Endothelial cell of umbilical vein (primary cell): ENCODE data around the gene CATSPER3. TPM values are rescaled to one million over a fixed set of nuclear protein-coding genes. Genes with fewer than 3 reads are reported as not detected.

Experiments
- BruUV-seq: library from RNA; stranded (reverse); fragments of 400-500 nt; replicated peaks from 2 replicates; lab custom pipeline; 2021; lab: Mats Ljungman, UMichigan
- CTCF ChIA-PET: fragments of 300-600, 350-600 bp; sonication (Branson Sonifier 250); formaldehyde crosslinking; loops from one replicate; lab custom pipeline; 2021; ENCODE audit warnings: antibody characterized with exemption, inconsistent platforms; lab: Charles Lee
- POLR2A ChIA-PET: fragments of 300-600, 350-600 bp; sonication (Branson Sonifier 250); formaldehyde crosslinking; loops from one replicate; lab custom pipeline; 2021; ENCODE audit warnings: antibody characterized with exemption, inconsistent platforms; lab: Charles Lee
- DNase-seq: peaks from one replicate; pipeline ENCODE4 v3.0.0-alpha.2; 2011; ENCODE audit warnings: low read depth, low spot score
- FAIRE-seq: peaks from 2 replicates; lab custom pipeline; 2011; peaks lifted over from hg19 to GRCh38; lab: Jason Lieb, UNC
- H2AFZ ChIP-seq: 2 replicates; pipeline ENCODE4 v1.6.0; 2012; ENCODE audit warnings: low read depth, low read length, control low read depth, inconsistent platforms
- H3K27ac ChIP-seq: 2 replicates; pipeline ENCODE4 v1.5.1; 2011; ENCODE audit warnings: low read depth, mild to moderate bottlenecking, control low read depth, low read length, moderate library complexity; ENCODE audit not compliant: insufficient read depth
- H3K27me3 ChIP-seq, 2 experiments: 2 replicates each; pipeline versions ENCODE4 v1.6.0 to v1.6.1; 2011; ENCODE audit warnings: low read length in 2 of 2, mixed read lengths in 1 of 2; ENCODE audit not compliant: control insufficient read depth in 2 of 2, insufficient read depth in 2 of 2
- H3K36me3 ChIP-seq, 2 experiments: 2 replicates in 1 of 2; 3 replicates in 1 of 2; pipeline ENCODE4 v1.5.1; 2011; ENCODE audit warnings: low read length in 2 of 2, mild to moderate bottlenecking in 1 of 2, moderate library complexity in 1 of 2; ENCODE audit not compliant: control insufficient read depth in 2 of 2, insufficient read depth in 2 of 2; ENCODE audit errors: extremely low read depth in 1 of 2
- H3K4me1 ChIP-seq: 3 replicates; pipeline ENCODE4 v1.5.1; 2011; ENCODE audit warnings: mild to moderate bottlenecking, low read length; ENCODE audit not compliant: control insufficient read depth, insufficient read depth; ENCODE audit errors: extremely low read depth
- H3K4me2 ChIP-seq: 2 replicates; pipeline ENCODE4 v1.6.1; 2011; ENCODE audit warnings: low read length, control low read depth, mixed read lengths; ENCODE audit not compliant: insufficient read depth
- H3K4me3 ChIP-seq, 3 experiments: fragments of 200-600 bp in 1 of 3; sonication (generic), shearing (Covaris generic) in 1 of 3; replicated peaks in 1 of 3; 2 replicates each; pipeline ENCODE4 v1.5.1; 2011 to 2016; ENCODE audit warnings: control low read depth in 3 of 3, low read length in 3 of 3, mild to moderate bottlenecking in 2 of 3, inconsistent platforms in 1 of 3, low read depth in 1 of 3, moderate library complexity in 1 of 3; ENCODE audit not compliant: insufficient read depth in 1 of 3
- H3K79me2 ChIP-seq: 2 replicates; pipeline ENCODE4 v1.6.0; 2012; ENCODE audit warnings: low read length, inconsistent platforms; ENCODE audit not compliant: control insufficient read depth, insufficient read depth
- H3K9ac ChIP-seq: replicated peaks from 2 replicates; pipeline ENCODE3; 2011; ENCODE audit warnings: low read length, control low read depth; ENCODE audit not compliant: insufficient read depth; ENCODE audit errors: extremely low read depth
- H3K9me1 ChIP-seq: replicated peaks from 3 replicates; pipeline ENCODE4 v1.6.0; 2011; ENCODE audit warnings: mild to moderate bottlenecking, low read length; ENCODE audit not compliant: control insufficient read depth, insufficient read depth; ENCODE audit errors: extremely low read depth
- H3K9me3 ChIP-seq: replicated peaks from 2 replicates; pipeline ENCODE4 v1.5.1; 2012; ENCODE audit warnings: low read length, inconsistent platforms; ENCODE audit not compliant: control insufficient read depth, insufficient read depth
- H4K20me1 ChIP-seq: replicated peaks from 2 replicates; pipeline ENCODE3; 2011; ENCODE audit warnings: mild to moderate bottlenecking, low read length; ENCODE audit not compliant: control insufficient read depth, insufficient read depth; ENCODE audit errors: extremely low read depth
- EZH2 ChIP-seq: IDR thresholded peaks from 2 replicates; pipeline ENCODE4 v1.6.1; 2012; ENCODE audit warnings: borderline replicate concordance, low read depth, mild to moderate bottlenecking, moderate library complexity, low read length, inconsistent platforms; ENCODE audit not compliant: severe bottlenecking
- FOS ChIP-seq: IDR thresholded peaks from 2 replicates; pipeline ENCODE4 v1.6.1; 2011; ENCODE audit warnings: mild to moderate bottlenecking, low read length, moderate library complexity, borderline replicate concordance; ENCODE audit not compliant: insufficient read depth
- GATA2 ChIP-seq: IDR thresholded peaks from 2 replicates; pipeline ENCODE4 v1.7.0; 2011; ENCODE audit warnings: low read depth, mild to moderate bottlenecking, moderate library complexity, mixed read lengths, low read length; ENCODE audit not compliant: insufficient read length, insufficient read depth
- JUN ChIP-seq: IDR thresholded peaks from 2 replicates; pipeline ENCODE4 v1.6.1; 2011; ENCODE audit warnings: borderline replicate concordance, low read depth; ENCODE audit not compliant: insufficient read length, insufficient read depth
- MYC ChIP-seq: IDR thresholded peaks from one replicate; pipeline ENCODE4 v1.6.1; 2011; ENCODE audit warnings: mild to moderate bottlenecking, low read depth, low read length
- POLR2A ChIP-seq: IDR thresholded peaks from 2 replicates; pipeline ENCODE4 v1.6.1; 2012; ENCODE audit warnings: low read depth, mild to moderate bottlenecking, control low read depth, low read length
- POLR2AphosphoS5 ChIP-seq: IDR thresholded peaks from 2 replicates; pipeline ENCODE4 v1.6.1; 2012; ENCODE audit warnings: low read depth, mild to moderate bottlenecking, control low read depth, low read length, moderate library complexity; ENCODE audit not compliant: insufficient read depth
- dilution Hi-C: fragments of 300-500 bp; cut with MboI; formaldehyde crosslinking; loops from one replicate; pipeline ENCODE4 v1.15.0; 2019; ENCODE audit warnings: low sequenced_read_pairs; ENCODE audit not compliant: extremely low pct_ligation_motif_present
- intact Hi-C: fragments of 100-400 bp; cut with micrococcal nuclease; formaldehyde crosslinking; loops from one replicate; pipeline ENCODE4 v1.10.0; 2022
- polyA plus RNA-seq, 4 experiments: library from polyadenylated mRNA; depleted of rRNA in 3 of 4; stranded (reverse) in 3 of 4; unstranded in 1 of 4; fragments of >200 nt; gene quantifications; 2 replicates each; pipeline versions ENCODE4 v1.2.1 to v1.2.3, GENCODE V29; 2011 to 2012; ENCODE audit warnings: missing spikeins in 1 of 4
- total RNA-seq: library from RNA; stranded (reverse); gene quantifications from 2 replicates; pipeline ENCODE4 v1.2.3, GENCODE V29; 2021
- TF ChIP-seq, protein P1 (sequence below), 2 donors: IDR thresholded peaks; 1 replicate in 1 of 2; 2 replicates in 1 of 2; pipeline ENCODE4 v1.5.1; 2011; ENCODE audit warnings: low read length in 2 of 2, mild to moderate bottlenecking in 2 of 2, moderate library complexity in 2 of 2, control low read depth in 1 of 2, inconsistent platforms in 1 of 2, low read depth in 1 of 2; ENCODE audit not compliant: insufficient read depth in 1 of 2; ENCODE audit errors: extremely low read depth in 1 of 2
- TF ChIP-seq, protein P2 (sequence below): IDR thresholded peaks from 2 replicates; pipeline ENCODE4 v1.6.1; 2011; ENCODE audit not compliant: insufficient read depth, insufficient read length

Gene CATSPER3
- total and polyA plus RNA-seq, 2 donors (not counting 3 experiments of a cell fraction or from before 2014, with no cell fraction given) = 0.43 to 0.71 TPM

DNA sequence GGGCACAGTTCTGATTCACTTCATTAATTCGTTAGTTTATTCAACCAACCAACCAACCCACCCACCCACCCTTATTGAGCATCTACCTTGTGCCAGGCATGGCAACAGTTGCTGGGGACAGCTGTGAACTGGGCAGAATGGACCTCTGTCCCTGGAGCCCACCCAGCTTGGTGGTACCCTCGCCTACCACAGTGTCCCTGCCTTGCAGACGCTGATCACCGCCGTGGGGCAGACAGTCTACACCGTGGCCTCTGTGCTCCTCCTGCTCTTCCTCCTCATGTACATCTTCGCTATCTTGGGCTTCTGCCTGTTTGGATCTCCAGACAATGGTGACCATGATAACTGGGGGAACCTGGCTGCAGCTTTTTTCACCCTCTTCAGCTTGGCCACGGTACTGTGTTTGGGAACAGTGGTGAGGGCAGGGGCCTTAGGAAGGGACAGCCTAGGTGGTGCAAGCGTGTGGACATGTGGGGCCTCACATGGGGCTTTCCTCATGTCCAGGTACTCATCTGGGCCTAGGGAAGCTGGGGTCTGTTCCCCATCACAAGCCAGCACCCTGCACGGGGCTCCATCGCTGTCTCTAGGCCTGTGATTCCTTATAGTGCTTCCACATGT is 40.1 kb downstream of the CATSPER3 start:
- Histone ChIP-seq H3K4me1 (no peaks in the 10 kb centered on the region), H3K4me3 (no peak overlapping the region), H3K79me2 (no peaks in the 10 kb centered on the region), H3K9me1 (no peaks in the 10 kb centered on the region), H3K4me2 (no peak overlapping the region), H3K27ac (no peak overlapping the region), H3K9ac (no peak overlapping the region), H3K27me3 (peaks cover 0 to 1% of the 10 kb centered on the region in 2 experiments), H3K36me3 (no peaks in the 10 kb centered on the region), H3K9me3 (no peaks in the 10 kb centered on the region), H4K20me1 (no peaks in the 10 kb centered on the region), H2AFZ (no peak overlapping the region)
- TF ChIP-seq, protein P1, sequence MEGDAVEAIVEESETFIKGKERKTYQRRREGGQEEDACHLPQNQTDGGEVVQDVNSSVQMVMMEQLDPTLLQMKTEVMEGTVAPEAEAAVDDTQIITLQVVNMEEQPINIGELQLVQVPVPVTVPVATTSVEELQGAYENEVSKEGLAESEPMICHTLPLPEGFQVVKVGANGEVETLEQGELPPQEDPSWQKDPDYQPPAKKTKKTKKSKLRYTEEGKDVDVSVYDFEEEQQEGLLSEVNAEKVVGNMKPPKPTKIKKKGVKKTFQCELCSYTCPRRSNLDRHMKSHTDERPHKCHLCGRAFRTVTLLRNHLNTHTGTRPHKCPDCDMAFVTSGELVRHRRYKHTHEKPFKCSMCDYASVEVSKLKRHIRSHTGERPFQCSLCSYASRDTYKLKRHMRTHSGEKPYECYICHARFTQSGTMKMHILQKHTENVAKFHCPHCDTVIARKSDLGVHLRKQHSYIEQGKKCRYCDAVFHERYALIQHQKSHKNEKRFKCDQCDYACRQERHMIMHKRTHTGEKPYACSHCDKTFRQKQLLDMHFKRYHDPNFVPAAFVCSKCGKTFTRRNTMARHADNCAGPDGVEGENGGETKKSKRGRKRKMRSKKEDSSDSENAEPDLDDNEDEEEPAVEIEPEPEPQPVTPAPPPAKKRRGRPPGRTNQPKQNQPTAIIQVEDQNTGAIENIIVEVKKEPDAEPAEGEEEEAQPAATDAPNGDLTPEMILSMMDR (IDR thresholded peaks at IDR 0.05; ENCODE audit: extremely low read depth in 1 of 2, insufficient read depth in 1 of 2, low read depth in 1 of 2, low read length in 2 of 2) = no peak
- no peak for TF ChIP-seq FOS
- TF ChIP-seq POLR2A = no peak
- TF ChIP-seq, protein P2, sequence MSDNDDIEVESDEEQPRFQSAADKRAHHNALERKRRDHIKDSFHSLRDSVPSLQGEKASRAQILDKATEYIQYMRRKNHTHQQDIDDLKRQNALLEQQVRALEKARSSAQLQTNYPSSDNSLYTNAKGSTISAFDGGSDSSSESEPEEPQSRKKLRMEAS = no peak
- no peak for TF ChIP-seq MYC
- no peak for TF ChIP-seq GATA2
- TF ChIP-seq JUN = no peak
- no peak for TF ChIP-seq POLR2AphosphoS5
- no peak for TF ChIP-seq EZH2
- ChIA-PET POLR2A (no interaction called here), CTCF (no interaction called here)
- dilution Hi-C loops = no loop called here
- DNase-seq = no peak
- no TSS peak for BruUV-seq
- FAIRE-seq = no peak
- intact Hi-C loops = no loop called here
